Lower lobe of right lung (tissue), 2 donors: ENCODE data around the gene PLD3. TPM values are rescaled to one million over a fixed set of nuclear protein-coding genes. Genes with fewer than 3 reads are reported as not detected.

Experiments
- ATAC-seq, 2 donors: fragments of 200-7000 bp; cut with Tn5 transposase; one replicate each; pipeline ENCODE4 v1.9.1; 2020 to 2022; ENCODE audit warnings: mild to moderate bottlenecking in 2 of 2, moderate library complexity in 2 of 2
- DNase-seq: peaks from one replicate; pipeline ENCODE4 v3.0.0-alpha.2; 2020
- H3K27ac ChIP-seq: fragments of 200-600 bp; one replicate; pipeline ENCODE4 v1.8.0; 2022
- H3K27me3 ChIP-seq: fragments of 200-600 bp; one replicate; pipeline ENCODE4 v1.8.0; 2022; ENCODE audit warnings: low read depth
- H3K36me3 ChIP-seq: fragments of 200-600 bp; one replicate; pipeline ENCODE4 v1.8.0; 2022; ENCODE audit warnings: mild to moderate bottlenecking
- H3K4me1 ChIP-seq: fragments of 200-600 bp; one replicate; pipeline ENCODE4 v1.8.0; 2022
- H3K4me3 ChIP-seq: fragments of 200-600 bp; one replicate; pipeline ENCODE4 v1.8.0; 2022; ENCODE audit warnings: mild to moderate bottlenecking
- H3K9me3 ChIP-seq: fragments of 200-600 bp; one replicate; pipeline ENCODE4 v1.8.0; 2022
- CTCF ChIP-seq: fragments of 200-600 bp; IDR thresholded peaks from one replicate; pipeline ENCODE4 v1.8.0; 2022; ENCODE audit warnings: antibody characterized with exemption, mild to moderate bottlenecking
- intact Hi-C: fragments of 100-400 bp; cut with DNase I; formaldehyde crosslinking; loops from one replicate; pipeline ENCODE4 v1.11.0; 2022
- total RNA-seq: library from RNA; stranded (reverse); fragmentation: NEBNext Ultra II Directional; extraction: Animal tissue kit (Norgen Biotek cat#: 25700); gene quantifications from one replicate; pipeline ENCODE4 v1.2.1, GENCODE V29; 2021
- donor health status: DM: no; HTN: yes; CAD: no; lungs with severe emphysema.

The PLD3 gene
- total RNA-seq, 1 donor from 2014 or later, result 355 TPM

GRCh38 chr19:40322271-40322610 is 26.3 kb upstream of the PLD3 start:
- Histone ChIP-seq H3K36me3 (peaks cover 79% of the 10 kb centered on the region), H3K9me3 (no peaks in the 10 kb centered on the region), H3K4me1 (no peaks in the 10 kb centered on the region), H3K27ac (no peak overlapping the region), H3K27me3 (no peaks in the 10 kb centered on the region), H3K4me3 (no peak overlapping the region)
- TF ChIP-seq CTCF, result no peak
- DNase-seq (no peak), ATAC-seq (no peak)
- intact Hi-C loops, result no loop called here

GRCh38 chr19:40322951-40323615 is 25.4 kb upstream of the PLD3 start:
- ATAC-seq (no peak), DNase-seq (no peak)
- intact Hi-C loops, result no loop called here
- Histone ChIP-seq H3K36me3 (peaks cover 84% of the 10 kb centered on the region), H3K27me3 (no peaks in the 10 kb centered on the region), H3K9me3 (no peaks in the 10 kb centered on the region), H3K4me3 (no peak overlapping the region), H3K4me1 (no peaks in the 10 kb centered on the region), H3K27ac (no peak overlapping the region)
- no peak for TF ChIP-seq CTCF

GRCh38 chr19:40323705-40324104 is 24.8 kb upstream of the PLD3 start:
- no peak for TF ChIP-seq CTCF
- Histone ChIP-seq H3K36me3 (peaks cover 90% of the 10 kb centered on the region), H3K27me3 (no peaks in the 10 kb centered on the region), H3K27ac (no peak overlapping the region), H3K4me1 (no peaks in the 10 kb centered on the region), H3K4me3 (no peak overlapping the region), H3K9me3 (no peaks in the 10 kb centered on the region)
- intact Hi-C loops, result no loop called here
- DNase-seq, result no peak
- ATAC-seq, result no peak

GRCh38 chr19:40326201-40326600 is 22.3 kb upstream of the PLD3 start:
- no peaks in the 10 kb centered on the region for H3K4me1 ChIP-seq
- H3K4me3 ChIP-seq, result no peak overlapping the region
- peaks cover 87% of the 10 kb centered on the region for H3K36me3 ChIP-seq
- no peak overlapping the region for H3K27ac ChIP-seq
- intact Hi-C loops, result no loop called here
- no peaks in the 10 kb centered on the region for H3K9me3 ChIP-seq
- H3K27me3 ChIP-seq, result no peaks in the 10 kb centered on the region
- TF ChIP-seq CTCF, result no peak
- DNase-seq (no peak), ATAC-seq (no peak)

GRCh38 chr19:40331052-40331451 is 17.4 kb upstream of the PLD3 start:
- peak; percentile 59 for DNase-seq

More at GRCh38 chr19:40331052-40331451, 17.4 kb upstream of the PLD3 start:
- Histone ChIP-seq H3K4me1 (no peaks in the 10 kb centered on the region), H3K27me3 (no peaks in the 10 kb centered on the region), H3K36me3 (peaks cover 85% of the 10 kb centered on the region), H3K9me3 (no peaks in the 10 kb centered on the region), H3K27ac (no peak overlapping the region), H3K4me3 (no peak overlapping the region)
- ATAC-seq, result peak; percentile 83 to 88
- TF ChIP-seq CTCF, result no peak
- intact Hi-C loops, result no loop called here
